RWPE1 (cell line): ENCODE results near the gene NCKAP5.

Experiments used
- CTCF ChIA-PET: fragments of 350-600 bp; sonication (Branson Sonifier 250); formaldehyde crosslinking; extraction: SDS; loops from one replicate; lab custom pipeline; 2021; lab: Yijun Ruan, JAX
- POLR2A ChIA-PET: fragments of 400-600 bp; formaldehyde crosslinking; extraction: SDS; loops from one replicate; lab custom pipeline; 2020; ENCODE audit warnings: antibody characterized with exemption; ENCODE audit not compliant: low non-redundant PET; lab: Yijun Ruan, JAX
- DNase-seq: peaks from one replicate; pipeline ENCODE4 v3.0.0; 2012; ENCODE audit warnings: low spot score
- H3K27ac ChIP-seq: fragments of 450-650 bp; 2 replicates; pipeline ENCODE4 v1.5.1; 2017
- TF ChIP-seq, protein P1 (sequence below): fragments of 450-650 bp; conservative IDR thresholded peaks from 2 replicates; pipeline ENCODE4 v1.5.1; 2017; ENCODE audit warnings: low read depth, mild to moderate bottlenecking

NCKAP5 gene

GRCh38 chr2:133045787-133046186, 522.5 kb downstream of the NCKAP5 start:
- no peak for DNase-seq
- no peak overlapping the region for H3K27ac ChIP-seq
- CTCF ChIA-PET = no interaction called here
- POLR2A ChIA-PET = no interaction called here
- TF ChIP-seq, protein P1, sequence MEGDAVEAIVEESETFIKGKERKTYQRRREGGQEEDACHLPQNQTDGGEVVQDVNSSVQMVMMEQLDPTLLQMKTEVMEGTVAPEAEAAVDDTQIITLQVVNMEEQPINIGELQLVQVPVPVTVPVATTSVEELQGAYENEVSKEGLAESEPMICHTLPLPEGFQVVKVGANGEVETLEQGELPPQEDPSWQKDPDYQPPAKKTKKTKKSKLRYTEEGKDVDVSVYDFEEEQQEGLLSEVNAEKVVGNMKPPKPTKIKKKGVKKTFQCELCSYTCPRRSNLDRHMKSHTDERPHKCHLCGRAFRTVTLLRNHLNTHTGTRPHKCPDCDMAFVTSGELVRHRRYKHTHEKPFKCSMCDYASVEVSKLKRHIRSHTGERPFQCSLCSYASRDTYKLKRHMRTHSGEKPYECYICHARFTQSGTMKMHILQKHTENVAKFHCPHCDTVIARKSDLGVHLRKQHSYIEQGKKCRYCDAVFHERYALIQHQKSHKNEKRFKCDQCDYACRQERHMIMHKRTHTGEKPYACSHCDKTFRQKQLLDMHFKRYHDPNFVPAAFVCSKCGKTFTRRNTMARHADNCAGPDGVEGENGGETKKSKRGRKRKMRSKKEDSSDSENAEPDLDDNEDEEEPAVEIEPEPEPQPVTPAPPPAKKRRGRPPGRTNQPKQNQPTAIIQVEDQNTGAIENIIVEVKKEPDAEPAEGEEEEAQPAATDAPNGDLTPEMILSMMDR = no peak

GRCh38 chr2:133044556-133044955, 523.7 kb downstream of the NCKAP5 start:
- no peak overlapping the region for H3K27ac ChIP-seq
- TF ChIP-seq, protein P1 = no peak
- ChIA-PET POLR2A (no interaction called here), CTCF (interaction anchor here (0.6 to 0.7 kb wide), 2 partner anchors 14 to 262 kb away, joined by 3 to 4 read pairs; no protein-coding TSS in a partner anchor)
- DNase-seq = no peak

GRCh38 chr2:133040170-133040569, 528.1 kb downstream of the NCKAP5 start:
- CTCF ChIA-PET = no interaction called here
- H3K27ac ChIP-seq = no peak overlapping the region
- TF ChIP-seq, protein P1 = no peak
- POLR2A ChIA-PET = no interaction called here
- DNase-seq = no peak

GRCh38 chr2:133039531-133039930, 528.7 kb downstream of the NCKAP5 start:
- ChIA-PET POLR2A (no interaction called here), CTCF (no interaction called here)
- TF ChIP-seq, protein P1 = no peak
- H3K27ac ChIP-seq = no peak overlapping the region
- no peak for DNase-seq

DNA sequence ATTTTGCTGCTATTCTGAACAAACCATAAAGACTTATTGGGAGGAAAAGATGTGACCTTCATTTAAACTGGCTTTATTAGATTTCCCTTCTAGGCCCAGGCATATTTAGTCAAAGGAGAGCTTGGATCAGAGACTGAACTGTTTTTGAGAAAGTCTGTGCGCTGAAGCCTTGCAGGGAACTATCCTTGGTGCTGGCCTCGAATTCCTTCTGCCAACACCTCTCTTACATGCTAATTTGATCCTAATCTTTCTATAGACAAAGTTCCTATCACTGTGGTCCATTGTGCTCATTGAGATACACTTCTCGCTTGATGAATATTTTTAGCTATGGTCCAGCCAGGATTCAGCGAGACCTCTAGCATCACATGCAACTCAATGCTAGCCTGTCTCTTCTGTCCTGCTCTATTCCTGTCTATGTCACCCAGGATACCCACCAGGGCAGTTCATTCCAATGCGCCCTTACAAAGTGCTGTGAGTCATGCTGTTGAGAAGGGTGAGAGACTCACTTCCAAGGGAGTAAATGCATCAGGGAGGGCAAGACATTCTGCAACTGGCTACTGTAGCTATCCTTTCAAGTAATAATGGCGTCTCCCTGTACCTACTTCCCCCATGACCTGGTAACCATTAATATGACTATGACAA, 541.6 kb downstream of the NCKAP5 start:
- ChIA-PET POLR2A (no interaction called here), CTCF (interaction anchor here (0.5 kb wide), 1 partner anchor 376 kb away, joined by 4 read pairs; no protein-coding TSS in a partner anchor)
- no peak for DNase-seq
- TF ChIP-seq, protein P1 = no peak
- H3K27ac ChIP-seq = no peak overlapping the region

DNA sequence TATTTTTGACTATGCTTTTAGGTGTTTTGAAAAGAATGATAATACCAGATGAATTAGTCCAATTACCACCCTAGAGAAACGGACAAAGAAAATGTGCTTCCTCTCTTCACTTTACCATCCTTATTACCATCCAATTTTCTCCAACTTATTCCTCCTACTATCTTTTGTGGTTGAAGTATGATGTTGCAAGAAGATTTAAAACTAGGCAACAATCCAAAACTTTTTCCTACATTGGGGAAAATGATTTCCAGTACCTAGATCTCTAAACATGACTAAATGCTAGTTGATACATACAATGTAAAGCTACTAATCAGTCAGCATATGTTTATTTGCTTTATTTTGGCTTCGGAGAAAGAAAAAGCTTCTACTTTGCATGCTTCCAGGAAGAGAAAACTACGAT, 543.3 kb downstream of the NCKAP5 start:
- H3K27ac ChIP-seq = no peak overlapping the region
- POLR2A ChIA-PET = no interaction called here
- TF ChIP-seq, protein P1 = no peak
- DNase-seq = no peak
- CTCF ChIA-PET = interaction anchor here (0.6 kb wide), 1 partner anchor 465 kb away, joined by 3 read pairs; no protein-coding TSS in a partner anchor
